HG02852 (cell line): Measurements from ENCODE around the gene SCN1B.

Source experiments
- ATAC-seq: cut with Tn5 transposase; IDR thresholded peaks from one replicate; pipeline ENCODE4 v1.9.1; 2021; ENCODE audit warnings: mild to moderate bottlenecking, moderate library complexity; ENCODE audit not compliant: unreplicated experiment

SCN1B gene

DNA sequence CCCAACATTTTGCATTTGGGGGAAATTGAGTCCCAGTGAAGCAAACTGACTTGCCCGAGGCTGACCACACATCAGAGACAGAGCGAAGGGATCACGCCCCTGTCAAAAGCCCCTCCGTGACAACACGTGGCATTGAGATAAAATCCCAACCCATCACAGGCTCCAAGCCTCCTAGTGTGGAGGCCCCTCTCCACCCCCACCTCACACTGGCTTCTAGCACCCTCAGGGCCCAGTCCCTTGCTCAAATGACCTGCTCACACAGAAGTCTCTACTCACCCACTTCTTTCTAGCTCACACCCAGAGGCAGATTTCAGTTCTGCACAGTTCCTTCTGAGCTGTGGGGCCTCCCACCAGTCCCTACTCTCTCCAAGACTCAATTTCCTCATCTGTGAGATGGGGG, 21.5 kb downstream of the SCN1B start:
- no peak for ATAC-seq

DNA sequence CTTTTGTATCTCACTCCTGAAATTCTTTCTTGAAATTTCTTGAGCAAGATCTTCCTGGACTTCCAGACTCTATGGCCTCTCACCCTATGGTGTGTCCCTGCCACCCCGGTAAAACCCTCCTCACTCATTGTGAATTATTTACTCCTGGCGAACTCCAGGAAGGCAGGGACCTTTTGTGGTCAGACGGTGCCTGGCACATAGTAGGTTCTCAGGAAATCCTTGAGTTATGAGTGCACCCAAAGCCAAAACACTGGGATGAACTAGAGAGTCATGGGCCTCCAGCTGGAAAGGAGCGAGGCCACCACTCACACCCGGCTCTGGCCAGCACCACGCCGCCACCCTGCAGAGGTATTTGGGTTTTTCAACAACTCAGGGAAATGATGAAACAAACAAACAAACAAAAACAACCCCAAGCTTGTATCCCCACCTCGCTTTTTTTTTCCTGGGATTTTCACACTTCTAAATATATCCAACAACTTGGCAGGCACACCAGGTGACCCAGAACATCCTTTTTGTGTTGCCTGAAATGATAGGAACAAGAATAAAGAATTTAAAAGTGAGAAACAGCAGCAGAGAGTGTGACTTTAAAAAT, 22.4 kb downstream of the SCN1B start:
- ATAC-seq = no peak

GRCh38 chr19:35053667-35054293, 23.5 kb downstream of the SCN1B start:
- no peak for ATAC-seq

DNA sequence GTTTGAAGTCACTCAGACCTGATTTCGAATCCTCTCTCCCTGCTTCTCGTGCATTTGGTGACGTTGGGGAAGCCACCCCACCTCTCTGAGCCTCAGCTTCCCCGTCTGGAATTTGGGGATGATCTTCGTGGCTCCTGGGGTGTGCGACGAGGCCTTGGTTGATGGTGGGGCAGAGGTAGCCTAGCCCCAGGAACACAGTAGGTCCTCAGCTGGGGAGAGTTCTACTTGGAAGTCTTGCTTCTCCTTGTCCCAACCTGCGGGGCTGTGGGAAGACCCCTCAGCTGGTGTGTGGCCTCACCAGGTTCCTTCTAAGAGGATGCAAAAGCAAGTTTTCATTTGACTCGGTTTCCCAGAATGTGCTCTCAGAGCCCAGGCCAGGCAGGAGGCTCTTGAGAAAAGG, 24.4 kb downstream of the SCN1B start:
- no peak for ATAC-seq

GRCh38 chr19:35055715-35056179, 25.5 kb downstream of the SCN1B start:
- no peak for ATAC-seq

DNA sequence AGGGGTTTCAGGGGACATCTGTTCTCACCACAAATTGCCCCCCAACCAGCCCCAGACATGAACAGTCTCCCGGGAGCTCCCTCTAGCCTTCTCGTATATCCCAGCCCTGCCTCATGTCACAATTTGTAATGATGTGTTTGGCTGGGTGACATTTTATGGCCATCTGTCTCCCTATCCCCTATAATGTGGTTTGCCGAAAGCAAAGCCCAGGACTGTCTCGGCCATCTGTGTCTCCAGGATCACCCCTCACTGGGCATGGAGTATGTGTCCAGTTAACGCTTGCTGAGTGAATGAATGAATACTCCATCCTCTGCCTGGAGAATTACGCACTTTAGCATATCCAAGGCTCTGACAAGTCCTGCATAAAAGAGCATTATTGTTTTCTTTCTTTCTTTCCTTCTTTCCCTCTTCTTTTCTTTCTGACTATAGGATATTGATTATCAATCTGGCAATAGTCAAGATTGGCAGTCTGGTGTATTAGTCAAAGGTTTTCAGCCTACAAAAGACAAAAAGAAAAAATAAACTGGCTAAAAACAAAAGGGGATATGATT, 26.3 kb downstream of the SCN1B start:
- ATAC-seq = no peak

GRCh38 chr19:35058370-35058769, 28.1 kb downstream of the SCN1B start:
- ATAC-seq = no peak

DNA sequence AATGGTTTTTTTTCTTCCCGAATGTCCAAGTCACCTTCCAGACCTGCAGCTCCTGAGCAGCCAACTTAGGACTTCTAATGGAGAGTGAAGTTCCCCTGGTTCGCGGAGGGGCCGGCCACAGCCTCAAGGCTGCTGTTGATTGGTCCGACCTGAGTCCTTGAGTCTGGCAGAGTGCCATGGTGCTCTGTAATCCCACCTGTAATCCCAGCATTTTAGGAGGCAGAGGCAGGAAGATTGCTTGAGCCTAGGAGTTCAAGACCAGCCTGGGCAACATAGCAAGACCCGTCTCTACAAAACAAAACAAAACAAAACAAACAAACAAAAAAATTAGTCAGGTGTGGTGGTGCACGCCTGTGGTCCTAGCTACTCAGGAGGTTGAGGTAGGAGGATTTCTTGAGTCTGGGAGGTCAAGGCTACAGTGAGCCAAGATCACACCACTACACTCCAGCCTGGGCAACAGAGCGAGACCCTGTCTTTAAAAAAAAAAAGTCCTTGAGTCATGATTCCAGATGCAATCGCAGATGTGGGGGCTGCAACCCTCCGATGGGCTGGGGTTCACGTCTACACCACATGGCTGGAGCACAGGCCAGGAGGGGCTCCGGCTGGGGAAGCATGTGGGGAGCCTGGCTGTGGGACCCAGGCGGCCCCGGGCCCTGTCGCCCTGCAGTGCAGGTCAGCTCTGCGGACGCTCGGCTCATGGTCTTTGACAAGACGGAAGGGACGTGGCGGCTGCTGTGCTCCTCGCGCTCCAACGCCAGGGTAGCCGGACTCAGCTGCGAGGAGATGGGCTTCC, 28.9 kb downstream of the SCN1B start:
- ATAC-seq = no peak

DNA sequence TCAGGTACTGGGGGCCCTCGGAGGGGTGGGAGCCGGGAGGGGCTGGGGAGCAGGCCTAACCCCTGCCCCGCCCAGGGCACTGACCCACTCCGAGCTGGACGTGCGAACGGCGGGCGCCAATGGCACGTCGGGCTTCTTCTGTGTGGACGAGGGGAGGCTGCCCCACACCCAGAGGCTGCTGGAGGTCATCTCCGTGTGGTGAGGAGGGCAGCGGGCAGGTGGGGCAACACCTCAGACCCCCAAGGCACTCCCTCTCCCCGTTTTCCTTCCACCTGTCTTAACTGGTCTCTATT, 29.5 kb downstream of the SCN1B start:
- no peak for ATAC-seq

DNA sequence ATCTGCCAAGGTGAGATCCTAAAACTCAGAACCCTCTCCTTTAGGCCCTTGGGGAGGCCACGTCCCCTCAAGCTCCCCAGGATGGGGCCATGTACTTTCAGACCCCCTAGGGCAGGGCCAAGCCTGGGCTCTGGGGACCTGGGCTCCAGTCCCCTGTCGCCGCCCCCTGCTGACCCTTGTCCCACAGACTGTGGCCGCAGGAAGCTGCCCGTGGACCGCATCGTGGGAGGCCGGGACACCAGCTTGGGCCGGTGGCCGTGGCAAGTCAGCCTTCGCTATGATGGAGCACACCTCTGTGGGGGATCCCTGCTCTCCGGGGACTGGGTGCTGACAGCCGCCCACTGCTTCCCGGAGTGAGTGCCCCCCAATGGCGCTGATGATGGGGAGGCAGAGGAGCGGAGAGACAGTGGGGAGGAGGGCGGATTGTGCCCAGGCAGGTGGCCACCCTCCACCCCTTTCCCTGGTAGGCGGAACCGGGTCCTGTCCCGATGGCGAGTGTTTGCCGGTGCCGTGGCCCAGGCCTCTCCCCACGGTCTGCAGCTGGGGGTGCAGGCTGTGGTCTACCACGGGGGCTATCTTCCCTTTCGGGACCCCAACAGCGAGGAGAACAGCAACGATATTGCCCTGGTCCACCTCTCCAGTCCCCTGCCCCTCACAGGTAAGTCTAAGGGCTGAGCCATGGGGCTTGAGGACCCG, 30.0 kb downstream of the SCN1B start:
- no peak for ATAC-seq

GRCh38 chr19:35061583-35062373, 31.5 kb downstream of the SCN1B start:
- ATAC-seq = no peak

DNA sequence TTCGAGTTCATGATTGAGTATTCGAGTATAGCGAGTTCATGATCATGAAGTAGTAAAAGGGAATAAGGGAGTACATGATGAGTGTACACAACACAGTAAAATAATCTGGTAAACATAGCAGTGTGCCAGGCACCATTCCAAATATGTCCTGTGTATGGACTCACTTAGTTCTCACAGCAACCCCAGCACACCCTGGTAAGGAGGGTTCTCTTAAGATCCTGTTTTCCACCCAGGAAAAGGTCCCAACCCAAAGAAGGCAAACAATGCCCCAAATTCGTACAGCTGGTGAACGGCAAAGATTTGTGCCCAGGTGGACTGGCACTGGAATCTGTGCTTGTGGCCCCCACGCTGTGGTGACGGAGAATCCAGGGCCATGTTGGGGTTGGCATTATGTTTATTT, 32.7 kb downstream of the SCN1B start:
- ATAC-seq = no peak

DNA sequence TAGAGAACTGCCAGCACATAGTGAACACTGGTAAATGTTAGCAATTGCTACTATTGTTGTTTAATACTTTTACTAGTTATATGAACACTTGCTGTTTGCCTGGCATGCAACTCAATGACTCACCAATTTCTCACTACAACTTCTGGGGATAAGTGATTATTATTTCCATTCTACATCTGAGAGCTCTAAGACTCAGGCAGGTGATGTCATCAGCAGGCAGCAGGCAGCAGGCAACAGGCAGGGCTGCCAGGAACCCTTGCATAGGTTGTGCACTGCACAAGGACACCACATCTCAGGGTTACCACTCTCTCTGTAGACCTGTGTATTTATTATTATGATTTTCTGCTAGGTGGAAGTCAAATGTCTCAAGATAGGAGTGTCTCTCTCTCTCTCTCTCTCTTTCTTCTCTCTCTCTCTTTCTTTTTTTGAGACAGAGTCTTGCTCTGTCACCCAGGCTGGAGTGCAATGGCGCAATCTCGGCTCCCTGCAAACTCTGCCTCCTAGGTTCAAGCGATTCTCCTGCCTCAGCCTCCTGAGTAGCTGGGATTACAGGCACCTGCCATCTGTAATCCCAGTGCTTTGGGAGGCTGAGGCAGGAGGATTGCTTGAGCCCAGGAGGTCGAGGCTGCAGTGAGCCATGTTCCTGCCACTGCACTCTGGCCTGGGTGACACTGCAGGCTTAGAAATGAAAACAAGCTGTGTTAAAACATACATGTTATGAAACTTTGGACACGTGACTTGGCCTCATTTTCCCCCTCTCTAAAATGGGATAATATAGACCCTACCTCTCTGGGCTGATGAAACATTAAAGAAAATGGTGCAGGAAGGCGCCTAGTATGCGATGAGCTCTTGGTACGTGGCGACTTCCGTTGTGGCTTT, 33.9 kb downstream of the SCN1B start:
- ATAC-seq = no peak

DNA sequence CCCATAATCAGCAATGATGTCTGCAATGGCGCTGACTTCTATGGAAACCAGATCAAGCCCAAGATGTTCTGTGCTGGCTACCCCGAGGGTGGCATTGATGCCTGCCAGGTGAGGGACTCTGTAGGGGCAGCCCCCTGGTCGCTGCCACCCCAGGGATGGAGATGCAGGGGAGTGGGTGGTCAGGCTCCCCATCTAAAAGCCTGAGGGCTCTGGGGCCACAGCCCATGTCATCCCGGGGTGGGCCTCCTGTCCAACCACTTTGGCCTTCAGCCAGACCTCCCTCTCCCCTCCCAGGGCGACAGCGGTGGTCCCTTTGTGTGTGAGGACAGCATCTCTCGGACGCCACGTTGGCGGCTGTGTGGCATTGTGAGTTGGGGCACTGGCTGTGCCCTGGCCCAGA, 35.3 kb downstream of the SCN1B start:
- ATAC-seq = no peak

DNA sequence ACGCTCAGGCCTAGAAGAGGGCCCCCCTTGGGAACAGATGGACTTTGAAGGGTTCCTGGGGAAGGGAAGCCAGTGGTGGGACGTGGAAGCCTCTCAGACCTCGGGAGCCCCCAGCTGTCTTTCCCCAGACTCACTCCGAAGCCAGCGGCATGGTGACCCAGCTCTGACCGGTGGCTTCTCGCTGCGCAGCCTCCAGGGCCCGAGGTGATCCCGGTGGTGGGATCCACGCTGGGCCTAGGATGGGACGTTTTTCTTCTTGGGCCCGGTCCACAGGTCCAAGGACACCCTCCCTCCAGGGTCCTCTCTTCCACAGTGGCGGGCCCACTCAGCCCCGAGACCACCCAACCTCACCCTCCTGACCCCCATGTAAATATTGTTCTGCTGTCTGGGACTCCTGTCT, 35.9 kb downstream of the SCN1B start:
- no peak for ATAC-seq

GRCh38 chr19:35066691-35067563, 36.7 kb downstream of the SCN1B start:
- ATAC-seq = peak; percentile 51

DNA sequence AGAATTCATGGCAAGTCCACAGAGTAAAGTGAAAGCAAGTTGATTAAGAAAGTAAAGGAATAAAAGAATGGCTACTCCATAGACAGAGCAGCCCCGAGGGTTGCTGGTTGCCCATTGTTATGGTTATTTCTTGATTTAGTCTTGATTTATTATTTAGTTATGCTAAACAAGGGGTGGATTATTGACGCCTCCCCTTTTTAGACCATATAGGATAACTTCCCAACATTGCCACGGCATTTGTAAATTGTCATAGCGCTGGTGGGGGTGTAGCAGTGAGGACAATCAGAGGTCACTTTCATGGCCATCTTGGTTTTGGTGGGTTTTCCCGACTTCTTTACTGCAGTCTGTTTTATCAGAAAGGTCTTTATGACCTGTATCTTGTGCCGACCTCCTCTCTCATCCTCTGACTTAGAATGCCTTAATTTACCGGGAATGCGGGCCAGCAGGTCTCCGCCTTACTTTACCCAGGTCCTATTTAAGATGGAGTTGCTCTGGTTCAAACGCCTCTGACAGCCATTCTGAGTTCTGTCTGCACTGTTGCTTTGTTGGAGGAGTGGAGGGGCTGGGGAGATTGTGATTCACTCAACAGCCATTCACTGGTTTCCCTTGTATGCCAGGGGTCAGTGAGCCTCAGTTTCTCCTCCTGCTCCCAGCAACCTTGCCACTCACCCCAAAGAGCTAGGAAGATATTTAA, 38.8 kb downstream of the SCN1B start:
- no peak for ATAC-seq

DNA sequence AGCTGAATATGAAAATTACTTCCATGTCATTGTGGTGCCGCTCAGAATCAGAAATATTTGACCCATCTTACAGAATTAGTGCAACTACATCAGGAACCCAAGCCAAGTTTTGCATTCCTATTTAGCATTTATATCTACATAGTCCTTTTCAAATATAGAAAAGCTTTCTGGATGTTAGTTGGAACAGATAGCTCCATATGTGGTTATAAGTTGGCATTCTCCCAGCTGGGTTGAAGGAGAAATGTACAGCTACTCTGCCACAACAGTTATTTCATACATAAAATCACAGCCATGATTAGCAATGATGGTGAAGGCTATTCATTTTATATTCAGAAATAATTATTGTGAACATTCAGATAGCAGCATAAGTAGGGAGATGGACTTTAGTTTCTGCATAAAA, 39.4 kb downstream of the SCN1B start:
- ATAC-seq = no peak
